ENCODE measurements around the gene FUZ. TPM values are rescaled to one million over a fixed set of nuclear protein-coding genes. Genes with fewer than 3 reads are reported as not detected.

Gene FUZ
- total RNA-seq, 1 experiment from 2014 or later: 10.9 TPM

GRCh38 chr19:49844138-49845095, 31.3 kb upstream of the FUZ start:
- no peak overlapping the region for H2AFZ ChIP-seq (ENCODE audit: low read length)
- 0 out of 2 replicates have a peak, but pooled peaks cover 5% of the 10 kb centered on the region for H3K79me2 ChIP-seq (ENCODE audit: low read length)
- BruUV-seq (replicated peaks): no TSS peak
- no peaks in the 10 kb centered on the region for H3K36me3 ChIP-seq (ENCODE audit: low read depth, low read length)
- H3K9ac ChIP-seq (ENCODE audit: low read length): no peak overlapping the region
- ChIA-PET POLR2A (ENCODE audit: unreplicated experiment) (interaction anchor here (0.7 kb wide), 1 partner anchor 205 kb away, joined by 3 read pairs; the partner anchor contains the start of gene RRAS), CTCF (no interaction called here)
- H3K4me2 ChIP-seq (ENCODE audit: low read length): no peak overlapping the region
- H3F3A ChIP-seq (ENCODE audit: low read length, unreplicated experiment): no peaks in the 10 kb centered on the region
- no peaks in the 10 kb centered on the region for H3K27me3 ChIP-seq (ENCODE audit: low read length)
- peaks cover 16% of the 10 kb centered on the region for H3K4me1 ChIP-seq (ENCODE audit: insufficient read depth, low read length)
- no peak overlapping the region for H3K4me3 ChIP-seq (ENCODE audit: low read length)
- no peaks in the 10 kb centered on the region for H3K9me2 ChIP-seq (replicated peaks; ENCODE audit: low read length)
- no peaks in the 10 kb centered on the region for H3K9me3 ChIP-seq (ENCODE audit: low read length)
- H4K20me1 ChIP-seq (ENCODE audit: low read length): no peaks in the 10 kb centered on the region
- H3K27ac ChIP-seq (ENCODE audit: low read length): no peak overlapping the region
- DNase-seq (no peak), ATAC-seq (no peak)
- TF ChIP-seq EZH2phosphoT487 (IDR thresholded peaks at IDR 0.05; ENCODE audit: borderline replicate concordance, low read length) (no peak), CTCF (conservative IDR thresholded peaks at IDR 0.05; ENCODE audit: low read depth, low read length) (no peak), EZH2 (IDR thresholded peaks at IDR 0.05; ENCODE audit: low read length, unreplicated experiment) (no peak)
- intact Hi-C loops (cut with micrococcal nuclease): loop anchor here (5.0 kb wide), 1 partner anchor 92 kb away; no protein-coding TSS in a partner anchor

- POLR2A ChIA-PET (ENCODE audit: unreplicated experiment): no interaction called here
- intact Hi-C loops (cut with micrococcal nuclease): no loop called here
These were observed 30.2 kb upstream of the FUZ start for GRCh38 chr19:49843265-49843664.

More at GRCh38 chr19:49843265-49843664, 30.2 kb upstream of the FUZ start:
- H3K79me2 ChIP-seq (ENCODE audit: low read length): no peaks in the 10 kb centered on the region
- H3K9me3 ChIP-seq (ENCODE audit: low read length): no peaks in the 10 kb centered on the region
- H3K9me2 ChIP-seq (replicated peaks; ENCODE audit: low read length): no peaks in the 10 kb centered on the region
- H3K36me3 ChIP-seq (ENCODE audit: low read depth, low read length): peaks cover 7% of the 10 kb centered on the region
- H3K27ac ChIP-seq (ENCODE audit: low read length): no peak overlapping the region
- H4K20me1 ChIP-seq (ENCODE audit: low read length): no peaks in the 10 kb centered on the region
- no TSS peak for BruUV-seq (replicated peaks)
- no peak for DNase-seq
- H3K4me1 ChIP-seq (ENCODE audit: insufficient read depth, low read length): peaks cover 6% of the 10 kb centered on the region
- no peak overlapping the region for H3K4me2 ChIP-seq (ENCODE audit: low read length)
- no peak overlapping the region for H2AFZ ChIP-seq (ENCODE audit: low read length)
- no peak overlapping the region for H3K4me3 ChIP-seq (ENCODE audit: low read length)
- CTCF ChIA-PET: no interaction called here
- ATAC-seq: no peak
- H3K27me3 ChIP-seq (ENCODE audit: low read length): no peaks in the 10 kb centered on the region
- H3K9ac ChIP-seq (ENCODE audit: low read length): no peak overlapping the region
- no peaks in the 10 kb centered on the region for H3F3A ChIP-seq (ENCODE audit: low read length, unreplicated experiment)
- TF ChIP-seq EZH2 (IDR thresholded peaks at IDR 0.05; ENCODE audit: low read length, unreplicated experiment) (no peak), EZH2phosphoT487 (IDR thresholded peaks at IDR 0.05; ENCODE audit: borderline replicate concordance, low read length) (no peak), CTCF (conservative IDR thresholded peaks at IDR 0.05; ENCODE audit: low read depth, low read length) (no peak)

Measured in PC-3 (cell line).